Activated CD4-positive, CD25-positive, alpha-beta regulatory T cell treated with anti-CD3 and anti-CD28 coated beads, Interleukin-2, amount 50 U/mL, for 24 hours (primary cell): ENCODE measurements around the gene TNS3.
"Not testable (repeated sequence)": the region's sequence is repeated elsewhere in the genome, so short reads cannot be mapped to it uniquely, and the experiment has no call there.

Source experiments
- ATAC-seq, 2 donors: fragments of 150-1000 bp; cut with Tn5 transposase; one replicate each; pipeline ENCODE4 v1.10.0; 2021; ENCODE audit warnings: mild to moderate bottlenecking in 1 of 2, moderate library complexity in 1 of 2

The TNS3 gene

GRCh38 chr7:47268851-47269836 lies 312.8 kb downstream of the TNS3 start:
- no peak for ATAC-seq

GRCh38 chr7:47267346-47267745 lies 314.6 kb downstream of the TNS3 start:
- ATAC-seq = no peak

- no peak for ATAC-seq
These were observed 315.1 kb downstream of the TNS3 start for GRCh38 chr7:47266799-47267198.

- ATAC-seq = peak in 1 of 2 donors; percentile 20
These were observed 315.7 kb downstream of the TNS3 start for GRCh38 chr7:47266131-47266706.

- no peak for ATAC-seq
These were observed 316.3 kb downstream of the TNS3 start for GRCh38 chr7:47265621-47266020.

GRCh38 chr7:47264021-47264651 lies 317.8 kb downstream of the TNS3 start:
- ATAC-seq = no peak

GRCh38 chr7:47262881-47263280 lies 319.0 kb downstream of the TNS3 start:
- ATAC-seq = no peak

GRCh38 chr7:47262160-47262559 lies 319.8 kb downstream of the TNS3 start:
- not testable (repeated sequence) for ATAC-seq

GRCh38 chr7:47260270-47260669 lies 321.6 kb downstream of the TNS3 start:
- no peak for ATAC-seq

- ATAC-seq = no peak
These were observed 322.2 kb downstream of the TNS3 start for GRCh38 chr7:47259682-47260081.

GRCh38 chr7:47258798-47259197 lies 323.1 kb downstream of the TNS3 start:
- no peak for ATAC-seq

GRCh38 chr7:47256016-47256415 lies 325.9 kb downstream of the TNS3 start:
- no peak for ATAC-seq

GRCh38 chr7:47255441-47255840 lies 326.5 kb downstream of the TNS3 start:
- ATAC-seq = no peak

- ATAC-seq = no peak
These were observed 326.9 kb downstream of the TNS3 start for GRCh38 chr7:47255007-47255406.

GRCh38 chr7:47254081-47254977 lies 327.6 kb downstream of the TNS3 start:
- peak; percentile 48 to 52 for ATAC-seq

- ATAC-seq = peak in 1 of 2 donors; percentile 36
These were observed 328.2 kb downstream of the TNS3 start for GRCh38 chr7:47253650-47254080.

- ATAC-seq = no peak
These were observed 329.2 kb downstream of the TNS3 start for GRCh38 chr7:47252675-47253074.

GRCh38 chr7:47249361-47249760 lies 332.6 kb downstream of the TNS3 start:
- ATAC-seq = no peak

GRCh38 chr7:47248797-47249196 lies 333.1 kb downstream of the TNS3 start:
- ATAC-seq = no peak

- no peak for ATAC-seq
These were observed 334.8 kb downstream of the TNS3 start for GRCh38 chr7:47247132-47247531.

- ATAC-seq = no peak
These were observed 337.2 kb downstream of the TNS3 start for GRCh38 chr7:47244692-47245091.
